Upper lobe of right lung (tissue), 1 donor: Measurements from ENCODE around the gene KIF25. TPM values are rescaled to one million over a fixed set of nuclear protein-coding genes. Genes with fewer than 3 reads are reported as not detected.

Experiments
- ATAC-seq: fragments of 200-7000 bp; cut with Tn5 transposase; one replicate; pipeline ENCODE4 v1.9.1; 2020; ENCODE audit warnings: mild to moderate bottlenecking, moderate library complexity
- DNase-seq: peaks from one replicate; pipeline ENCODE4 v3.0.0-alpha.2; 2020
- H3K27ac ChIP-seq: fragments of 200-600 bp; one replicate; pipeline ENCODE4 v1.8.0; 2022
- H3K27me3 ChIP-seq: fragments of 200-600 bp; one replicate; pipeline ENCODE4 v1.8.0; 2022; ENCODE audit warnings: mild to moderate bottlenecking
- H3K36me3 ChIP-seq: fragments of 200-600 bp; one replicate; pipeline ENCODE4 v1.8.0; 2022
- H3K4me1 ChIP-seq: fragments of 200-600 bp; one replicate; pipeline ENCODE4 v1.8.0; 2022
- H3K4me3 ChIP-seq: fragments of 200-600 bp; one replicate; pipeline ENCODE4 v1.8.0; 2022; ENCODE audit warnings: mild to moderate bottlenecking
- H3K9me3 ChIP-seq: fragments of 200-600 bp; one replicate; pipeline ENCODE4 v1.8.0; 2022
- intact Hi-C: fragments of 100-400 bp; cut with DNase I; formaldehyde crosslinking; loops from one replicate; pipeline ENCODE4 v1.11.0; 2022
- total RNA-seq: library from RNA; stranded (reverse); fragmentation: NEBNext Ultra II Directional; extraction: Animal tissue kit (Norgen Biotek cat#: 25700); gene quantifications from one replicate; pipeline ENCODE4 v1.2.1, GENCODE V29; 2021
- TF ChIP-seq, protein P1 (sequence below): fragments of 200-600 bp; IDR thresholded peaks from one replicate; pipeline ENCODE4 v1.8.0; 2022; ENCODE audit warnings: antibody characterized with exemption
- donor health status: DM: no; HTN: yes; CAD: no; lungs with severe emphysema.

The KIF25 gene
- total RNA-seq, 1 donor from 2014 or later: 0.96 TPM

DNA sequence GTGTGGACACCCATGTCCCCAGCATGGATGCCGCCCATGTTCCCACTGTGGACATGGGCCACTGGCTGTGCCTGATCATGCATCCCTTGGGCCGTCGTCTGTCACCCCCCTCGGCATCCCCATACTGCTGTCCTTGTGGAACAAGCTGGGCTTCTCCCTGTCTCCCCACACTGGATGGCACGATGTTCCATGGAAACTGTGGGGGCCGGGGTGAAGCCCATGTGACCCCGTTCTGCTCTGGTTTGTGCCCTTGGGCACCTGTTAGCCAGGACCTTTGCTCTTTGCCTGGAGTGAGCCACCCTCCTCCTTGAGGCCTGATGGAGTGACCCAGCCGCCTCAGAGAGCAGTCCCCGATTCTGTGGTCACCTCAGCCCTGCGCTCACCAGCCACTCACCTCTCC is 89.1 kb downstream of the KIF25 start:
- H3K4me1 ChIP-seq: no peaks in the 10 kb centered on the region
- no peak overlapping the region for H3K27ac ChIP-seq
- no peaks in the 10 kb centered on the region for H3K36me3 ChIP-seq
- intact Hi-C loops: no loop called here
- no peaks in the 10 kb centered on the region for H3K27me3 ChIP-seq
- H3K9me3 ChIP-seq: no peaks in the 10 kb centered on the region
- H3K4me3 ChIP-seq: no peak overlapping the region
- ATAC-seq (no peak), DNase-seq (no peak)
- TF ChIP-seq, protein P1, sequence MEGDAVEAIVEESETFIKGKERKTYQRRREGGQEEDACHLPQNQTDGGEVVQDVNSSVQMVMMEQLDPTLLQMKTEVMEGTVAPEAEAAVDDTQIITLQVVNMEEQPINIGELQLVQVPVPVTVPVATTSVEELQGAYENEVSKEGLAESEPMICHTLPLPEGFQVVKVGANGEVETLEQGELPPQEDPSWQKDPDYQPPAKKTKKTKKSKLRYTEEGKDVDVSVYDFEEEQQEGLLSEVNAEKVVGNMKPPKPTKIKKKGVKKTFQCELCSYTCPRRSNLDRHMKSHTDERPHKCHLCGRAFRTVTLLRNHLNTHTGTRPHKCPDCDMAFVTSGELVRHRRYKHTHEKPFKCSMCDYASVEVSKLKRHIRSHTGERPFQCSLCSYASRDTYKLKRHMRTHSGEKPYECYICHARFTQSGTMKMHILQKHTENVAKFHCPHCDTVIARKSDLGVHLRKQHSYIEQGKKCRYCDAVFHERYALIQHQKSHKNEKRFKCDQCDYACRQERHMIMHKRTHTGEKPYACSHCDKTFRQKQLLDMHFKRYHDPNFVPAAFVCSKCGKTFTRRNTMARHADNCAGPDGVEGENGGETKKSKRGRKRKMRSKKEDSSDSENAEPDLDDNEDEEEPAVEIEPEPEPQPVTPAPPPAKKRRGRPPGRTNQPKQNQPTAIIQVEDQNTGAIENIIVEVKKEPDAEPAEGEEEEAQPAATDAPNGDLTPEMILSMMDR: no peak

DNA sequence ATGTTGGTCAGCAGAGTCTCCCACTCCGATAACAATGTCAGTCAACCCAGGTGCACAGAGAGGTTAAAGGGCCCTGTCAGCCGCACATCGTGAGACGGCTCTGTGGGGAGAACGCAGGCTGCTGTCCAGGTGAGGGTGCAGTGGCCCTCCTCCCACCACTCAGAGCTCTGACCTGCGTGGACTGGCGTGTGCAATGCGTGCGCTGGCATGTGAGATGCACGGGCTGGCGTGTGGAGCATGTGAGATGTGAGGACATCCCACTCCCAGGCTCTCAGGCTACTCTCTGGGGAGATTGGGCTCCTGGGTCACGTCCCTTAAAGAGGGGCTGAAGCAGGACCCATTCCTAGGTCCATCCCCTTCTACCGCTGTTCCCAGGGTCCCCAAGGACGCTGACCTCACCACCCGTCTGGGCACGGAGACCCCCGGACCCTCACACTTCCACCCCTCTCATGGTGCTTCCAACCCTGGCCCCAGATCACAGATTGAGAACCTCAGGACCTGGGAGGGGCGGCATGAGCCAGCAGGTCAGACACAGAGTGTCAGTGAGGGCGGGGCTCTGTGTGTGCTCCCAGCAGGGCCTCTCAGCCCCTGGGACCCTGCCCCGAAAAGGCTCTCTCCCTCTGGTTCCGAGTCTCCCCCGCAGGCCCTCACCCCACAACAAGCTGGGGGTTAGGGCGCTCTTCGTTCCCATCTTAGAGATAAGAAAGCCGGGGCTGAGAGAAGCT is 90.1 kb downstream of the KIF25 start:
- Histone ChIP-seq H3K27ac (no peak overlapping the region), H3K9me3 (no peaks in the 10 kb centered on the region), H3K36me3 (no peaks in the 10 kb centered on the region), H3K4me3 (no peak overlapping the region), H3K4me1 (no peaks in the 10 kb centered on the region), H3K27me3 (no peaks in the 10 kb centered on the region)
- intact Hi-C loops: no loop called here
- ATAC-seq: no peak
- TF ChIP-seq, protein P1: no peak
- no peak for DNase-seq

DNA sequence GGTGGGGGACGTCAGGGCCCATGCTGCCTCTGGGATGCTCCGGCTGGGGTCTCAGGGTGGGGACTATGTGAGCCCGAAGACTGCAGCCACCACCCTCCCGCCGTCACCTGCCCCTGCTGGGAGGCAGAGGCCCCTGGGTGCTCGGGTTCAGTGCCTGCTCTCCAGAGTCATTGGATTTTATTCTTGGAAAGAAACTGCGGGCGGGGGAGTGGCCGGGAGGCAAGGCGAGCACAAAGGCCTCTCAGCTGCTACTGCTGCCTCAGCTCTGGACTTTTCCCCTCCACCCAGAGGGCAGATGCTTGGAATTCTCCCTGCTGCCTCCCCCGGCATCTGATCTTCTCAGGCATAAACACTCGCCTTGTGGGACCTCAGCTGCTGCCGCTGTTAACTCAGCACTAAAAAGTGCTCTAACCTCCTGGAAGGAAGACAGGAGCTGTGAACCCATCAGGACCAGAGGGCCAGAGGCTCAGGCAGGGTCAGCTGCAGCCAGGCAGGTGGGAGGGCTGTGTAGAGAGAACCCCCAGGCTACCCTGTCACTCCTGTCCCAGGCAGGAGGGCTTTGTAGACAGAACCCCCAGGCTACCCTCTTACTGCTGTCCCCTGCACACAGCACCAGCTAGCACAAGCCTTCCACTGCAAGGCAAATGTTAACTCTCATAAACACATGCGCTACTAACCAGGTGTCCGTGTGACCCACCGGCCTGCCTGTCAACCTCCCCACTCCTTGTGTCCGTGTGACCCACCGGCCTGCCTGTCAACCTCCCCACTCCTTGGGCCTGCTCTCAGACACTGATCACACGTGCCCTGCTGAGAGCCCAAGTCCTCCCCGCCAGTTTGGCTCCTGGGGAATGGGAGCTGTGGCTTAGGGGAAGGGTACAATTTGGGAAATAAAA is 90.9 kb downstream of the KIF25 start:
- DNase-seq: no peak
- intact Hi-C loops: no loop called here
- Histone ChIP-seq H3K4me3 (no peak overlapping the region), H3K9me3 (no peaks in the 10 kb centered on the region), H3K36me3 (no peaks in the 10 kb centered on the region), H3K27me3 (no peaks in the 10 kb centered on the region), H3K4me1 (no peaks in the 10 kb centered on the region), H3K27ac (no peak overlapping the region)
- TF ChIP-seq, protein P1: no peak
- peak; percentile 19 for ATAC-seq

DNA sequence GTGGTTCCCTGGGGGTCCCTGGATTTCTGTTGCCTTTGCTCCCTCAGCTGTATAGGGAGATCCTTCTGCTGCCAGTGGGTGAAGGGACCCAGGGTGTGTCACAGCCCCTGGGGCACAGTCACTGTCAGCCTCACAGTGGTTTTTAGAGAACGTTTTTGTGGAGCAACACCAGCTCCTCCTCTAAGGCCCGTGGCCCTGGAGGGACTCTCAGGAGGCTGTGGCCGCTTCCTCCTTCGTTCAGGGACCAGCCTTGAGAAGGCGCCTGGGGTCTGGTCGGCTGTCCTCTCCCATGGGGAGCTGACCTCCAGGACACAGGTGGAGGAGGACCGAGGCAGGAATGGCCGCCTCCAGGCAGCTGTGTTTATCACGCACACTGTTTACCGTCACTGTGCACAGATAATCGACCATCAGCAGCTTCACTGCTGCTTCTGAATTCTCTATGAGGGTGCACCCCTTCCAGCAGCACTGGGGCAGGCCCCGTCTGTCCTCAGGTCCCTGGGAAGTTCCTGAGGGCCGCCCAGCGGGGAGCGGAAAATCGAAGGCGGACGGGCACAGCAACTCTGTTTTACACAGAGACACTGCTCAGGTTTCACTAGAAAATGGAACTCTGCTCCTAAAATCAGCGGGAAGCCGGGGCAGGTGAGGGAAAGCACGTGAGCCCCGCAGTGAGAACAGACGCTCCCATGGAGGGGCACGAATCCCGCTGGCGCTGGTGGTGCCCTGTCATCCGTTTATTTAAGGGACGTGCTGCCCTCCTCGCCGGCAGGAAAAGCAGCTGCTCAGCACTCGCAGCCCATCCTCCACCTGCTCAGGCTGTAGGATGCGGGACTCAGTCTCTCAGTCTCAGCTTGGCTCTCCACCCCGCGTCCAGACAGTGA is 92.0 kb downstream of the KIF25 start:
- TF ChIP-seq, protein P1: no peak
- Histone ChIP-seq H3K4me3 (no peak overlapping the region), H3K36me3 (no peaks in the 10 kb centered on the region), H3K27ac (no peak overlapping the region), H3K27me3 (no peaks in the 10 kb centered on the region), H3K9me3 (no peaks in the 10 kb centered on the region), H3K4me1 (no peaks in the 10 kb centered on the region)
- ATAC-seq (no peak), DNase-seq (no peak)
- intact Hi-C loops: no loop called here

DNA sequence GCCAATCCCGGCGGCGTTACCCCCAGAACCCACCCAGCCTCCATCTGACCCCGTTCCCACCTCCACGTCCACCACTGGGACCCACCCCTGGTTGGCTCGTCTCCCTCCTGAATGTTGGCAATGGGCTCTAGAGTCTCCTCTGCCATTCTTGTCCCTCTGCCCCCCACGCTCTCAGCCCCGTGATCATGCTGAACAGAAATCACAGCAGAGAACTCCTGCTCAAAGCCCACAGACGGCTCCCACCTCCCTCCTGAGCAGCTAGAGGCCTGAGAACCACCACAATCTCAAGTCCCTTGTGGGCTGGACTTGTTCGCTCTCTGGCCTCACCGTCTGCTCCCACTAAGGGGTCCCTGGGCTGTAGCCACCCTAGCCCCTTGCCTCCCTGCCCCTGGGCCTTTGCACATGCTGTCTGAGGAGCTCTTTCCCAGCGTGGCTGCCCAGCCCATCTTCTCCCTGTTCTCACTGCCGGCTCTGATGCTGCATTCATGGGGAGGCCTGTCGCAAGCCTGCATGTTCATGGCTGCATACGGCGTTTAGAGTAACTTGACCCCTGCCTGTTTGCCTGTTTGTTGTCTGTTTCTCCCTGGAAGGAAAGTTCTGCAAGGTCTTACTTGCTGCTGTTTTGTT is 92.7 kb downstream of the KIF25 start:
- DNase-seq: no peak
- H3K27ac ChIP-seq: no peak overlapping the region
- H3K9me3 ChIP-seq: no peaks in the 10 kb centered on the region
- H3K4me1 ChIP-seq: no peaks in the 10 kb centered on the region
- H3K36me3 ChIP-seq: no peaks in the 10 kb centered on the region
- no peaks in the 10 kb centered on the region for H3K27me3 ChIP-seq
- no peak for ATAC-seq
- TF ChIP-seq, protein P1: no peak
- H3K4me3 ChIP-seq: no peak overlapping the region
- intact Hi-C loops: no loop called here
